ENCODE results near the gene MAPK8.

The MAPK8 gene

DNA sequence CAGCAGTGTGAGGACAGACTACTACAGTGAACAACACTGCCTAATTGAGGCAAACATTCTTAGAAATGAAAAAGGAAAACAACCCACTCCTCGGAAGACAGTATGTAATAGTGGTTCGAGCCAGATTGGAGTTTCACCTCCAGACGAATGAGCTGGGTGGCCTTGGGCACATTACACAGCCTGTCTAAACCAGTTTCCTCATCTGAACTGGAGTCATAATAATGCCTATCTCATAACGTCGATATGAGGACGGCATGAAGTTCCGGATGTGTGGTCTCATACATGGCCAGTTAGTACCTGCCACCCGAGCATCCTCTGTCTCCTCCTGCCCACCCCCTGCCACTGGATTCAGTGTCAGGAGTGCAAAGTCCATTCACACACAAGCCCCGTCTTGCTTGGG, 16.2 kb upstream of the MAPK8 start:
- ChIA-PET POLR2A (no interaction called here), CTCF (interaction anchor here (0.8 to 6.7 kb wide), 16 partner anchors 12 to 95 kb away, joined by 3 to 85 read pairs (median 4); partner anchors contain the start of gene FRMPD2)
- TF ChIP-seq, protein P1, sequence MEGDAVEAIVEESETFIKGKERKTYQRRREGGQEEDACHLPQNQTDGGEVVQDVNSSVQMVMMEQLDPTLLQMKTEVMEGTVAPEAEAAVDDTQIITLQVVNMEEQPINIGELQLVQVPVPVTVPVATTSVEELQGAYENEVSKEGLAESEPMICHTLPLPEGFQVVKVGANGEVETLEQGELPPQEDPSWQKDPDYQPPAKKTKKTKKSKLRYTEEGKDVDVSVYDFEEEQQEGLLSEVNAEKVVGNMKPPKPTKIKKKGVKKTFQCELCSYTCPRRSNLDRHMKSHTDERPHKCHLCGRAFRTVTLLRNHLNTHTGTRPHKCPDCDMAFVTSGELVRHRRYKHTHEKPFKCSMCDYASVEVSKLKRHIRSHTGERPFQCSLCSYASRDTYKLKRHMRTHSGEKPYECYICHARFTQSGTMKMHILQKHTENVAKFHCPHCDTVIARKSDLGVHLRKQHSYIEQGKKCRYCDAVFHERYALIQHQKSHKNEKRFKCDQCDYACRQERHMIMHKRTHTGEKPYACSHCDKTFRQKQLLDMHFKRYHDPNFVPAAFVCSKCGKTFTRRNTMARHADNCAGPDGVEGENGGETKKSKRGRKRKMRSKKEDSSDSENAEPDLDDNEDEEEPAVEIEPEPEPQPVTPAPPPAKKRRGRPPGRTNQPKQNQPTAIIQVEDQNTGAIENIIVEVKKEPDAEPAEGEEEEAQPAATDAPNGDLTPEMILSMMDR (IDR thresholded peaks at IDR 0.05; ENCODE audit: control extremely low read depth, extremely low read depth, low read depth, missing control alignments) = no peak
- no peak for DNase-seq (ENCODE audit: extremely low spot score)

DNA sequence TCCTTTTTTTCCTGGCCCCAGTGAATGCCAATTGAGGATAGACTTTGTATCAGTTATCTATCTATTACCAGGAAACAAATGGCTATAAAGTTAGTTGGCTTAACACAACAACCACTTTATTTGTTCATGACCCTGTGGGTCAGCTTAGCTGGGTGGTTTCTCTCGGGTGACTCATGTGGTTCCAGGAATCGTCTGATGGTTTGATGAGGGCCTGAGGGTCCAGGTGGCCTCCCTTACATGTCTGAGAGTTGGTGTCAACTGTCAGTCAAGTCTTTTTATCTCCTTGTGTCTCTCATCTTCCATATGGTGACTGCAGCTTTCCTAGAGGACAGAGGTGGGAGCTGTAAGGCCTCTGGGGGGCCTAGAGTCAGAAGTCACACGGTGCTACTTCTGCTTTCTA, 15.3 kb upstream of the MAPK8 start:
- POLR2A ChIA-PET = no interaction called here
- TF ChIP-seq, protein P1 (IDR thresholded peaks at IDR 0.05; ENCODE audit: control extremely low read depth, extremely low read depth, low read depth, missing control alignments) = no peak
- DNase-seq (ENCODE audit: extremely low spot score) = no peak
- CTCF ChIA-PET = interaction anchor here (1.0 to 6.7 kb wide), 9 partner anchors 11 to 76 kb away, joined by 3 to 85 read pairs (median 10); no protein-coding TSS in a partner anchor

DNA sequence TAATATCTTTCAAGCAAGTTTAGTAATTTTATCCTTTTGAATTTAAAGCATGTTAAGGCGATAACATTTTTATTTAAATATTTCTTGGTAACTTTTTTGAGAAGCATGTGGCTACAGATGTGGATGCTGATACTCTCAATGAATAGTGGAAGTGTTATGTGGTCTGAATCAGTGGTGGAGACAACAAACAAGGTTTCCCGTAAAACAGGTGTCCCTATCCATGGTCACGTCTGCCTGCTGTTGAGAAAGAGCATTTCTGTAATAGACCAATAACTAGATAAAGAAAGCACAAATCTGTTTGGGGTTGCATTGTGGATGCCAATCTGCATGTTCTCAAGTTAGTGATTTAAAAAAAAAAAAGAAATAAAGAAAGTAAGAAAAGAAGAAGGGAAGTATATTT, 13.9 kb upstream of the MAPK8 start:
- TF ChIP-seq, protein P1 (IDR thresholded peaks at IDR 0.05; ENCODE audit: control extremely low read depth, extremely low read depth, low read depth, missing control alignments) = no peak
- CTCF ChIA-PET = interaction anchor here (2.7 kb wide), 1 partner anchor 11 kb away, joined by 12 read pairs; no protein-coding TSS in a partner anchor
- no peak for DNase-seq (ENCODE audit: extremely low spot score)
- POLR2A ChIA-PET = no interaction called here

DNA sequence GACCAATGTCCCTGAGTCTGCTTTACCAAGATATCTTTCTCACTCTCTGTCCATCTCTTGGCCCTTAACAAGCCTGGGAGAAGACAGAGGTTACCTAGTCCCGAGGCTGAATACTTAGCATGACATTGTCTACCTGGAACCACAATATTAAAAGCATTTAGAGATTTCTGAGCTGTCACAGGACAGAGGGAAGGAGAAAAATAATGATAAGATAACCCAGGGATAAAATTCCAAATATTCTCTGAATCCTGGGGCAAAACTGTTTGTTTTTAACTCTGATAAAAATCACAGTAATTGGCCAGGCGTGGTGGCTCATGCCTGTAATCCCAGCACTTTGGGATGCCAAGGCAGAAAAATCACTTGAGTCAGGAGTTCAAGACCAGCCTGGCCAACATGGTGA, 12.0 kb upstream of the MAPK8 start:
- CTCF ChIA-PET = interaction anchor here (1.0 to 2.7 kb wide), 4 partner anchors 9 to 58 kb away, joined by 3 to 12 read pairs (median 4); no protein-coding TSS in a partner anchor
- POLR2A ChIA-PET = no interaction called here
- DNase-seq (ENCODE audit: extremely low spot score) = no peak
- TF ChIP-seq, protein P1 (IDR thresholded peaks at IDR 0.05; ENCODE audit: control extremely low read depth, extremely low read depth, low read depth, missing control alignments) = no peak

DNA sequence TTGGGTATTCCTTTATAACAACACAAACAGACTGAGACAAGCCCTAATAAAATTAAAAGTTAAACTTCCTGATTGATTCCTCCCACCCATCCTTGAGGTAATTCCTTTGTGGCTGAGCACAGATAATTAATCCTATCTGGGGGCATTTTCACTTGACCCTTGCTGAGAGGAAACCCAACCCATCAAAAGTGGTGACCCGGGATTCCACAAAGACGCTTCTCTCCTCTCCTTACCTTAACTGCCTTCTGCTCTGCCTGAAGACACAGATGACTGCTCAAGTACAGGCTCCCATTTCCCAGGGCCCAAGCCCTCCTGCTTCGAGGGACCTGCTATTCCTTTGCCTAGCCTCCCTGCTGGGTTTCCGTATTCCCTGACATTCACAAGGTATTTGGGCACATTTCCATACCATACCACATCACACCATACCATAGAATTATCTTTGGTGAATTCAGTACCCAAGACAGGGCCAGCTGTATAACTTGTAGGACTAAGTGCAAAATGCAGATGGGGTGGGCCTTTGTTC, 9.8 kb upstream of the MAPK8 start:
- ChIA-PET CTCF (interaction anchor here (1.2 kb wide), 1 partner anchor 8 kb away, joined by 3 read pairs; no protein-coding TSS in a partner anchor), POLR2A (no interaction called here)
- DNase-seq (ENCODE audit: extremely low spot score) = no peak
- TF ChIP-seq, protein P1 (IDR thresholded peaks at IDR 0.05; ENCODE audit: control extremely low read depth, extremely low read depth, low read depth, missing control alignments) = no peak

DNA sequence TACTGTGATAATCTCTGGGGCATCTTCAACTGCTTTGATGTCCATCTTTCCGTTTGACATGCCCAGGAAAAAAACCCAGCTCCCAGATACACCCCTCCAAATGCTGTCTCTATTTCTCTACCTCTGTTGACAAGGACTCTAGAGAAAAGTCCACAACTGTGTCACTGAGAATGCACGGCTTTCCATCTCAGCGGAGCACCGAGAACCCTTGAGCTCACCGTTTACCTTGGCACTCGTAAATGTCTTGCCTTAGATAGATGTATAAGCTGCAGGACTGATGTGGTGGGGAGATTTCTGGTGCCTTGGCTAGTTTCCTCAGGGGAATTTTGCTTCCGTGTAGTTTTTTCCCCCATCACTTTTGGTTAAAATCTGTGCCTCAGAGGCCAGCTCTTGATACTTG, 7.4 kb upstream of the MAPK8 start:
- POLR2A ChIA-PET = no interaction called here
- no peak for DNase-seq (ENCODE audit: extremely low spot score)
- CTCF ChIA-PET = interaction anchor here (7.0 kb wide), 1 partner anchor 10 kb away, joined by 85 read pairs; no protein-coding TSS in a partner anchor
- TF ChIP-seq, protein P1 (IDR thresholded peaks at IDR 0.05; ENCODE audit: control extremely low read depth, extremely low read depth, low read depth, missing control alignments) = no peak
